Umbilical cord (tissue), 2 donors: ENCODE data around the gene NAV2. TPM values are rescaled to one million over a fixed set of nuclear protein-coding genes. Genes with fewer than 3 reads are reported as not detected.
"Not testable (repeated sequence)": the region's sequence is repeated elsewhere in the genome, so short reads cannot be mapped to it uniquely, and the experiment has no call there.

Experiments used
- DNase-seq: peaks from one replicate; pipeline ENCODE4 v3.0.0-alpha.2; 2015; ENCODE audit warnings: low spot score
- total RNA-seq: library from RNA; depleted of rRNA; stranded (reverse); fragments of >200 nt; gene quantifications from one replicate; pipeline ENCODE4 v1.2.3, GENCODE V29; 2014; ENCODE audit warnings: low replicate concordance; ENCODE audit not compliant: insufficient read depth

NAV2 gene
- total RNA-seq, 1 donor from 2014 or later = 14.7 TPM

GRCh38 chr11:20110908-20111669 is 398.5 kb downstream of the NAV2 start:
- peak; percentile 84 for DNase-seq

- DNase-seq = no peak
Measured at GRCh38 chr11:20111871-20112270, 399.2 kb downstream of the NAV2 start.

GRCh38 chr11:20112291-20113148 is 399.9 kb downstream of the NAV2 start:
- DNase-seq = peak; percentile 92

GRCh38 chr11:20113149-20113438 is 400.5 kb downstream of the NAV2 start:
- DNase-seq = no peak

GRCh38 chr11:20114588-20114987 is 402.0 kb downstream of the NAV2 start:
- DNase-seq = no peak

- no peak for DNase-seq
Measured at GRCh38 chr11:20116825-20117224, 404.2 kb downstream of the NAV2 start.

- no peak for DNase-seq
Measured at GRCh38 chr11:20117291-20117690, 404.7 kb downstream of the NAV2 start.

GRCh38 chr11:20118209-20118608 is 405.6 kb downstream of the NAV2 start:
- DNase-seq = no peak

GRCh38 chr11:20119315-20119714 is 406.7 kb downstream of the NAV2 start:
- no peak for DNase-seq

GRCh38 chr11:20120134-20120925 is 407.7 kb downstream of the NAV2 start:
- no peak for DNase-seq

- no peak for DNase-seq
Measured at GRCh38 chr11:20122131-20122530, 409.5 kb downstream of the NAV2 start.

GRCh38 chr11:20125927-20126326 is 413.3 kb downstream of the NAV2 start:
- no peak for DNase-seq

GRCh38 chr11:20126724-20127123 is 414.1 kb downstream of the NAV2 start:
- DNase-seq = no peak

GRCh38 chr11:20127671-20128527 is 415.3 kb downstream of the NAV2 start:
- peak; percentile 77 for DNase-seq

- not testable (repeated sequence) for DNase-seq
Measured at GRCh38 chr11:20128528-20128825, 415.8 kb downstream of the NAV2 start.

- DNase-seq = no peak
Measured at GRCh38 chr11:20129665-20130064, 417.0 kb downstream of the NAV2 start.

- peak; percentile 73 for DNase-seq
Measured at GRCh38 chr11:20131788-20132666, 419.4 kb downstream of the NAV2 start.

GRCh38 chr11:20132667-20133039 is 420.0 kb downstream of the NAV2 start:
- DNase-seq = no peak

- no peak for DNase-seq
Measured at GRCh38 chr11:20134991-20135736, 422.5 kb downstream of the NAV2 start.

GRCh38 chr11:20137637-20138036 is 425.0 kb downstream of the NAV2 start:
- DNase-seq = no peak
